Measurements from ENCODE around the gene SLC25A13.
A peak's percentile ranks its signal among the peaks of the same experiment; 100 is the strongest.
"Not testable (repeated sequence)": the region's sequence is repeated elsewhere in the genome, so short reads cannot be mapped to it uniquely, and the experiment has no call there.

Gene SLC25A13

GRCh38 chr7:96321658-96322372 lies at the start of gene SLC25A13:
Gene SLC25A13 (minus strand): TSS chr7:96322098. CDS start chr7:96321956, 142 bp downstream.
- peak; percentile 40 to 77 for DNase-seq

- not testable (repeated sequence) for DNase-seq
These were observed 44.0 kb upstream of the SLC25A13 start for GRCh38 chr7:96365916-96366315.

- no peak for DNase-seq
These were observed 39.4 kb upstream of the SLC25A13 start for GRCh38 chr7:96361116-96361857.

GRCh38 chr7:96359876-96360275 lies 38.0 kb upstream of the SLC25A13 start:
- no peak for DNase-seq

GRCh38 chr7:96358236-96358971 lies 36.5 kb upstream of the SLC25A13 start:
- DNase-seq, result not testable (repeated sequence)

- DNase-seq, result no peak
These were observed 34.1 kb upstream of the SLC25A13 start for GRCh38 chr7:96355990-96356506.

- no peak for DNase-seq
These were observed 33.0 kb upstream of the SLC25A13 start for GRCh38 chr7:96354881-96355280.

- DNase-seq, result no peak
These were observed 27.7 kb upstream of the SLC25A13 start for GRCh38 chr7:96349572-96349971.

- DNase-seq, result no peak
These were observed 25.6 kb upstream of the SLC25A13 start for GRCh38 chr7:96347471-96347870.

- DNase-seq, result no peak
These were observed 24.5 kb upstream of the SLC25A13 start for GRCh38 chr7:96346293-96346953.

GRCh38 chr7:96344236-96344635 lies 22.3 kb upstream of the SLC25A13 start:
- no peak for DNase-seq

GRCh38 chr7:96342049-96342448 lies 20.2 kb upstream of the SLC25A13 start:
- DNase-seq, result no peak

- DNase-seq, result no peak
These were observed 15.6 kb upstream of the SLC25A13 start for GRCh38 chr7:96337519-96337918.

- no peak for DNase-seq
These were observed 10.4 kb upstream of the SLC25A13 start for GRCh38 chr7:96332325-96332724.

- no peak for DNase-seq
These were observed 9.9 kb upstream of the SLC25A13 start for GRCh38 chr7:96331775-96332174.

- DNase-seq, result no peak
These were observed 9.3 kb upstream of the SLC25A13 start for GRCh38 chr7:96331233-96331632.

GRCh38 chr7:96330193-96330592 lies 8.3 kb upstream of the SLC25A13 start:
- no peak for DNase-seq

GRCh38 chr7:96329241-96329640 lies 7.3 kb upstream of the SLC25A13 start:
- no peak for DNase-seq

GRCh38 chr7:96328016-96328415 lies 6.1 kb upstream of the SLC25A13 start:
- no peak for DNase-seq

- no peak for DNase-seq
These were observed 5.5 kb upstream of the SLC25A13 start for GRCh38 chr7:96327429-96327828.

- peak in 1 of 2 donors; percentile 65 for DNase-seq
These were observed 4.9 kb upstream of the SLC25A13 start for GRCh38 chr7:96326752-96327151.

- no peak for DNase-seq
These were observed 1.1 kb upstream of the SLC25A13 start for GRCh38 chr7:96322847-96323461.

- no peak for DNase-seq
These were observed 436 bp upstream of the SLC25A13 start for GRCh38 chr7:96322373-96322695.
